ENCODE measurements around the gene HCAR1. TPM values are rescaled to one million over a fixed set of nuclear protein-coding genes. Genes with fewer than 3 reads are reported as not detected.
"Not testable (repeated sequence)": the region's sequence is repeated elsewhere in the genome, so short reads cannot be mapped to it uniquely, and the experiment has no call there.

HCAR1 gene
- total RNA-seq, 2 experiments from 2014 or later = 0.06 to 0.23 TPM

DNA sequence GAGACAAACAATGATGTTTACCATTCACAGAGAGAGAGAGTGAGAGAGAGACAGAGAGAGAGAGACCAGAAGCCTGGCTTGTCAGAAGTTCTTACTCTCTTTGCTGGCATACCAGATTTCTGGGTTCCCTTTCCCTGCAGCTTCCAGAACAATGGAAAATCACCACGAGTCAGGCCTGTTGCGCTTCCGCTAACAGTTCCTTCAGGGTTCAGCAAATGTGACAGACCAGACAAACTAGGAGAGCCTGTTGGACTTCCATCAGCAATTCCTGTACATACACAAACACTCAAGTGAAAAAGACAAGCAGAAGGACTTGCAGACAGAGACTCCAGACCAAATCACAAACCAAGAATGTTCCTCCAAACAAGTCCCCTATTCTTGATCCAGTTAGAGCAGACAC, 21.4 kb downstream of the HCAR1 start:
- not testable (repeated sequence) for ATAC-seq; H3K4me3 Mint-ChIP-seq; H3K36me3 Mint-ChIP-seq; H3K27ac Mint-ChIP-seq; H3K27me3 Mint-ChIP-seq; H3K9me3 Mint-ChIP-seq (ENCODE audit: low read depth); H3K4me1 Mint-ChIP-seq; DNase-seq
- CTCF ChIA-PET = interaction anchor here (0.6 kb wide), 1 partner anchor 364 kb away, joined by 3 read pairs; no protein-coding TSS in a partner anchor

DNA sequence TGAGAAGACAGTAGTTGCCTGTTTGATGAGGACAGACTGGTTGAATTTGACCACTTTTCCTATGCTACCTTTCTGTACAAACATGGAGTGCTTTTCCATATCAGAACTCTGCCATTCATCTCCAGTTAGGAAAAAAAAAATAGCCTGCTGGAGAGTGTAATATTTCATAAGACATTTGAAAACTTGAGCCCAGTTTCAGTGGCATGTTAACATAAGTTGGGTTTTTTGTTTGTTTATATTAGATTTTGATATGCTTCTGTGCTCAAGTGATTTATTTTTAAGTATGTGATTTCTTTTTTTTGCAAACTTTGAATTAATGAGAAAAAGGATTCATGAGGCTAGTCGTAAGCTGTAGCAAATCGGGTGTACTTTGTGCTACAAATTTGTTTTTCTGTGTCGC, 26.8 kb downstream of the HCAR1 start:
- ATAC-seq; H3K9me3 Mint-ChIP-seq (ENCODE audit: low read depth); H3K4me1 Mint-ChIP-seq; H3K27me3 Mint-ChIP-seq; DNase-seq; H3K4me3 Mint-ChIP-seq; H3K27ac Mint-ChIP-seq; H3K36me3 Mint-ChIP-seq; CTCF ChIA-PET: not testable (repeated sequence)

DNA sequence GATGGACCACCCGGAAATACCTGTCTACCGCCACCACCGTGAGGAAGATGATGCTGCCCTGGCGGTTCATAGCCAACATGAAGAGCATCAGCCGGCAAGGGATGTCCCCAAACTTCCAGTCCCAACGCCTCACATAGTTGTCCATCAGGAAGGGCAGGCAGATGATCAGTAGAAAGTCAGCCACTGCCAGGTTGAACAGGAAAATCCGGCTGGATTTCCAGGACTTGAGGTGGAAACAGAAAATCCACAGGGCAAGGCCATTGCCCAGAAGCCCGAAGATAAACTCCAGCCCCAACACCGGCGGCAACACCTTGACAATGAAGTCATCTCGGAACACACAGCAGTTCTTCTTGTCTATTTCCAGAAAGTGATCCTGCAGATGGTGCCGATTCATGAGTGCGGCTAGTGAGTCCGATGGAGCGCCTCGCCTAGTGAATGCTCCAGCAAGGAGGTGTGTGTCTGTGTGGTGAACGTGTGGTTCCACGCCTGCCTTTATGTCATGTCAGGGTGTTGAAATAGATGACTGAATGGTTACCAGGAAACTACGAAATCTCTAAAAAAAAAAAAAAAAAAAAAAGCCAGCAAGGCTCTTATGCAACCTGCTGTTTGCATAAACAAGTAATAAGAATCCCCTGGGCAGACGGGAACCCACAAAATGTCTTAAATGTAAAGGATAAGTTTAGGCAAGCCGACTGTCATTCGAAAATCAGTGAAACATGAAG, 27.6 kb downstream of the HCAR1 start, which contains the start of gene HCAR2:
TSS of gene HCAR2 (minus strand) at position 468 of the 722 bp plus-strand sequence. CDS start at position 394, 74 bp downstream.
- DNase-seq; H3K27ac Mint-ChIP-seq; H3K9me3 Mint-ChIP-seq (ENCODE audit: low read depth); H3K4me3 Mint-ChIP-seq; ATAC-seq; H3K4me1 Mint-ChIP-seq; CTCF ChIA-PET; H3K36me3 Mint-ChIP-seq; H3K27me3 Mint-ChIP-seq: not testable (repeated sequence)

DNA sequence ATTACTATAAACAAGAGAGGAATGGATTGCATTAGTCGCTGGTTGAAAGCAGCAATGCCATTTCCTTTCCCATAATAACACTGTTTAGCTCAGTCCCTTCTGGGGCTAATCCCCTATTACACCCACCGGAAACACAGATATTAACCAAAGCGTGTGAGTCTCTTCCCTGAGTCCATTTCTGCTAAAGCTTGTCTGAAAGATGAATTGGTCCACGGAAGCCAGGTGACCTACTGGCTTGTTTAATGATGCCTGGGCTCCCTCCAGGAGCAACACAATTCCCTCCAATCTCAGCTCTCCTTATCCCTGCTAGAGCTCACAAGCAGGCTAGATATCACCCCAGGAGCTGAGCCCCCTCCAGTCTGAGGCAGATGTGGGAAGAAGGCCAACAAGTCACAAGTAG, 29.2 kb downstream of the HCAR1 start:
- H3K36me3 Mint-ChIP-seq; H3K27ac Mint-ChIP-seq; H3K9me3 Mint-ChIP-seq (ENCODE audit: low read depth); H3K27me3 Mint-ChIP-seq; H3K4me3 Mint-ChIP-seq; DNase-seq; ATAC-seq; CTCF ChIA-PET; H3K4me1 Mint-ChIP-seq: not testable (repeated sequence)

DNA sequence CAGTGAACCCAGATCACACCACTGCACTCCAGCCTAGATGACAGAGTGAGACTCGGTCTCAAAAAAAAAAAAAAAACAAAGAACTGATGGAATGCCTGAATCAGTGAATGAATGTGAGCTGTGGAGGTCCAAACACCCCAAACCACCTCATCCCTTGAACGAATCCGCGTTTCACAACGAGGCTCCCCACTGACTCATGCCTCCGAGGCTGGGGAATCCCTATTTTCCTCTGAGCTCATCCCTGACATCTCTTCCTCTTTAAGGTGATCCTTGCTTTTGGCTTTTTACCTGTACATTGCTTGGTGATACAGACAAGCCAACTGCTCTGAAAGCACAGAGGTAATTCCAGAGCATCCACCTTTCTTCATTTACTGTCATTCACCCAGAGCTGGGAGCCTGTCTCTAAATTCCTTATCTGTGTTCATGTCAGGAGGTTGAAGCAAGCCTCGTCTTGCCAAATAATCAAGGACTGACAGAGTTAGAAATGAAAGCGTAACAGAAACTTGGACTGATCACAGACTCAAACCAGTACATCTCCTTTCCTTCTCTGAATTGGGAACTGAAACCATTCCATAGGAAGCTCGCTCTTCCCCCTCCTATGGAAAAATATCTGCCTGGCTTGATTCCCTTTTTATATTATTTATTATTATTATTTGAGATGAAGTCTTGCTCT, 30.5 kb downstream of the HCAR1 start:
- DNase-seq; H3K36me3 Mint-ChIP-seq; H3K4me3 Mint-ChIP-seq; H3K4me1 Mint-ChIP-seq; H3K27ac Mint-ChIP-seq; CTCF ChIA-PET; H3K9me3 Mint-ChIP-seq (ENCODE audit: low read depth); ATAC-seq; H3K27me3 Mint-ChIP-seq: not testable (repeated sequence)

DNA sequence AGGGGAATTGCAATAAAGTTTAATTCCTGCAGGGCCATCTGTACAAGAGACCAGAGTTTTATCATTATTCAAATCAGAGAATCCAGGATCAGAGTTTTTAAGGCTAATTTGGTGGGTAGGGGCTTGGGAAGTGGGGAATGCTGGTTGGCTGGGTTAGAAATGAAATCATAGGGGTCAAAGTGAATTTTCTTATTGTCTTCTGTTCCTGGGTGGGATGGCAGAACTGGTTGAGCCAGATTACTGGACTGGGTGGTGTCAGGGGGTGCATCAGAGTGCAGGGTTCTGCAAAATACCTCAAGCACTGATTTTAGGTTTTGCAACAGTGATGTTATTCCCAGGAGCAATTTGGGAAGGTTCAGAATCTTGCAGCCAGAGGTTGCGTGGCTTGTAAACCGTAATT, 33.7 kb downstream of the HCAR1 start:
- H3K27me3 Mint-ChIP-seq; DNase-seq; CTCF ChIA-PET; H3K36me3 Mint-ChIP-seq; H3K4me3 Mint-ChIP-seq; H3K4me1 Mint-ChIP-seq; ATAC-seq; H3K9me3 Mint-ChIP-seq (ENCODE audit: low read depth); H3K27ac Mint-ChIP-seq: not testable (repeated sequence)

DNA sequence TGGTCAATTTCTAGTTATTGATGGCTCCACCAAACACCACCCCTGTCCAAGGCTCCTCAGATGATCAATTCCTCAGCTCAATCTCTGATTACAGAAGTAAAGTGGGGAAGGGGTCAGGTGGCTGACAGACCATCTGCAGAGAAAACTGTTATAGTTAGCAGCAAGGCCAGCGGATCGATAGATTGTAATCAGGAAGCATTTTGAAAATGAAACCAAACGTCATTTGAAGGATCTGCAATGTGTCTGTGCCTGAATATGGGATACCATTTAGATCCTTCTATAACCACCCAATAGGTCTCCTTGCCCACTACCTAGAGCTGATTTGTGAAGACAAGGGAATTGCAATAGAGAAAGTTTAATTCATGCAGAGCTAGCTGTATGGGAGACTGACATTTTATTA, 39.1 kb downstream of the HCAR1 start:
- H3K27me3 Mint-ChIP-seq = no peaks in the 10 kb centered on the region
- DNase-seq = no peak
- CTCF ChIA-PET = interaction anchor here (1.6 kb wide), 1 partner anchor 42 kb away, joined by 3 read pairs; no protein-coding TSS in a partner anchor
- no peak overlapping the region for H3K27ac Mint-ChIP-seq
- no peak overlapping the region for H3K4me3 Mint-ChIP-seq
- ATAC-seq = no peak
- no peaks in the 10 kb centered on the region for H3K9me3 Mint-ChIP-seq (ENCODE audit: low read depth)
- no peaks in the 10 kb centered on the region for H3K36me3 Mint-ChIP-seq
- H3K4me1 Mint-ChIP-seq = peaks cover 4% of the 10 kb centered on the region

DNA sequence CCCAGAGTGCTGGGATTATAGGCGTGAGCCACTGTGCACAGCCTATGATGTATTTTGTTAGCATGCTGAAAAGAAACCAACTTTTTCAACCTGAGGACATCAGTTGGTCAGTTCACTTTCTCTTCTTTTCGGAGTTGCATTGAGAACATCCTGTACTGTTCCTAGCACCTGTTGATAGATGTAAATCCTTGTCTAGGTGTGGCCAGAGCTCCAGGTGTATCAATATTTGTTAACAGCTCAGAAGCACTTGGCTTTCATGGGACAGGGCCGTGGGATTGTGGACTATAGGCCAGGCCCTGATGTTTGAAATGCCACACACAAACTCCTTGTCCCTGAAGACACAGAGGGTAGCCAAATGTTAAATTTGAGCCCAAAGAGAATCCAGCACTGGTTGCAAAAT, 42.4 kb downstream of the HCAR1 start:
- no peaks in the 10 kb centered on the region for H3K9me3 Mint-ChIP-seq (ENCODE audit: low read depth)
- H3K27me3 Mint-ChIP-seq = no peaks in the 10 kb centered on the region
- peaks cover 4% of the 10 kb centered on the region for H3K4me1 Mint-ChIP-seq
- DNase-seq = no peak
- CTCF ChIA-PET = interaction anchor here (1.4 kb wide), 1 partner anchor 9 kb away, joined by 3 read pairs; no protein-coding TSS in a partner anchor
- no peak overlapping the region for H3K4me3 Mint-ChIP-seq
- ATAC-seq = no peak
- H3K36me3 Mint-ChIP-seq = no peaks in the 10 kb centered on the region
- no peak overlapping the region for H3K27ac Mint-ChIP-seq

DNA sequence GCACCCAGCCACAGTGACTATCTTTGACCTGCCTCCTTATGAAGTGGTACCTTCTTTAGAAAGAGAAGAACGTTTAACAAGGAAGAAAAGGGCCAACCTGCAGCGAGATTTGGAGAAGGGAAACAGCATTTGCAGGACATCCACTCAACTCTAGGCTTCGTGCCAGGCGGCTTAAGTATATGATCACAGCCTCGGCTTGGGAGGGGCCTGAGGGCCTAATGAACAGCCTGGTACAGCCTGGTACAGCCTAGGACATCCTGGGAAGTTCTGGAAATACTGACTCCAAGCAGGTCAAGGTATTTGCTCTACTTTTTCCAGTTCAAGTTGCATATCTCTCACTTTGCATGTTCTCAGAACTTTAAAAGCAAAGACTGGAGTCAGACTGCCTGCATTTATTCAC, 43.6 kb downstream of the HCAR1 start:
- Mint-ChIP-seq H3K9me3 (ENCODE audit: low read depth) (no peaks in the 10 kb centered on the region), H3K27me3 (no peaks in the 10 kb centered on the region), H3K4me1 (peaks cover 4% of the 10 kb centered on the region), H3K4me3 (no peak overlapping the region), H3K36me3 (no peaks in the 10 kb centered on the region), H3K27ac (no peak overlapping the region)
- CTCF ChIA-PET = no interaction called here
- DNase-seq = no peak
- ATAC-seq = no peak

DNA sequence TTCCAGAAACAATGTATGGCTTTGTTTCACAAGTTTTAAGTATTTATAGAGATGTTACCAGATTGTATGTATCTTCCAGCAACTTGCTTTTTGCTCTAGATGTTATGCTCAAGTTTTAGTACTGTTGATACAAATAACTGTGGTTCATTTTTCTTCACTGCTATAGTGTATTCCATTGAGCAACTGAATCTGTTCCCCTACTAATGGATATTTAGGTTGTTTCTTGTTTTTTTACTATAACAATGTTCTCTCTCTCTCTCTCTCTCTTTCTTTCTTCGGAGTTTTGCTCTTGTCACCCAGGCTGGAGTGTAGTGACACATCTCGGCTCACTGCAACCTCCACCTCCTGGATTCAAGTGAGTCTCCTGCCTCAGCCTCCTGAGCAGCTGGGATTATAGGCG, 44.1 kb downstream of the HCAR1 start:
- Mint-ChIP-seq H3K27me3 (no peaks in the 10 kb centered on the region), H3K4me1 (peaks cover 2% of the 10 kb centered on the region), H3K36me3 (no peaks in the 10 kb centered on the region), H3K9me3 (ENCODE audit: low read depth) (no peaks in the 10 kb centered on the region), H3K4me3 (no peak overlapping the region), H3K27ac (no peak overlapping the region)
- CTCF ChIA-PET = no interaction called here
- no peak for ATAC-seq
- DNase-seq = no peak

DNA sequence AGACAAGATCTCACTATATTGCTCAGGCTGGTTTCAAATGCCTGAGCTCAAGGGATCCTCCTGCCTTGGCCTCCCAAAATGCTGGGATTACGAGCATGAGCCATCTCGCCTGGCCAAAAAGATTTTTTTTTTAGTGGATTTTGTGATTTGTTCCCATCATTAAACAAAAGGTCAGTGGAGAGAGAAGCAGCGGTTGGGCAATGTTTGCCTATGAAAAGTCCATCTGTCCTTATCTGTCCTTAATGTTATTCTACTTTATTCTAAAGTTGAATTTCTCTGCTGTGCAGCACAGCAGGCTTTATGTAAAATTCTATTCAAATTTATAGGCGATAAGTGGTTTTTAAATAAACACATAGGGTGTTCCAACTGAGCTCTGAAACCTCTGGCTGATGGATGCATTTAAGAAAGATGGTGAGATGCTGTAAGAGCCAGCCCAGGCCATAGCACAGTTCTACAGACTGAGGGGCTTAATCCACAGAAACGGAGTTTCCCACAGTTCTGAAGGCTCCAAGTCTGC, 46.3 kb downstream of the HCAR1 start:
- H3K27me3 Mint-ChIP-seq = no peaks in the 10 kb centered on the region
- ATAC-seq (no peak), DNase-seq (no peak)
- no peaks in the 10 kb centered on the region for H3K36me3 Mint-ChIP-seq
- no peaks in the 10 kb centered on the region for H3K9me3 Mint-ChIP-seq (ENCODE audit: low read depth)
- no peak overlapping the region for H3K27ac Mint-ChIP-seq
- no peaks in the 10 kb centered on the region for H3K4me1 Mint-ChIP-seq
- CTCF ChIA-PET = no interaction called here
- H3K4me3 Mint-ChIP-seq = no peak overlapping the region

DNA sequence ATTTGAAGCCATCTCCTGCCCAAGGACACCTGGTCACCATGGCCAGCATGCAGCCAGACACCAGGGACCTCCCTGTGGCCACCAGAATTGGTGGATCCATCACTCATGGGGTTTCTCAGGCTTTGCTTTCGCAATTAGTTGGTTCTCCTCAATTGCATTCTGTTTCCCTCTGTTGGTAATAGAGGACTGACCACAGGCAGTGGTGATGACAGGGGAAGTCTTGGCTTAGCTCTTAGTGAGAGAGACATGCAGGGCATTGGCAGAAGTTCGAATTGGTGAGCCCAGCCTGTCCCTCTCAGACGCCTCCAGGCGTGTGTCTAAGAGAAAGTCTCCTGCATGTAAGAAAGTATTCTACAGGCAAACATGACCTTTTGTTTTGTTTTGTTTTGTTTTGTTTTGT, 48.8 kb downstream of the HCAR1 start:
- peaks cover 3% of the 10 kb centered on the region for H3K27me3 Mint-ChIP-seq
- CTCF ChIA-PET = no interaction called here
- no peaks in the 10 kb centered on the region for H3K36me3 Mint-ChIP-seq
- no peak overlapping the region for H3K4me3 Mint-ChIP-seq
- ATAC-seq = no peak
- no peak overlapping the region for H3K27ac Mint-ChIP-seq
- H3K4me1 Mint-ChIP-seq = no peaks in the 10 kb centered on the region
- H3K9me3 Mint-ChIP-seq (ENCODE audit: low read depth) = no peaks in the 10 kb centered on the region
- no peak for DNase-seq

DNA sequence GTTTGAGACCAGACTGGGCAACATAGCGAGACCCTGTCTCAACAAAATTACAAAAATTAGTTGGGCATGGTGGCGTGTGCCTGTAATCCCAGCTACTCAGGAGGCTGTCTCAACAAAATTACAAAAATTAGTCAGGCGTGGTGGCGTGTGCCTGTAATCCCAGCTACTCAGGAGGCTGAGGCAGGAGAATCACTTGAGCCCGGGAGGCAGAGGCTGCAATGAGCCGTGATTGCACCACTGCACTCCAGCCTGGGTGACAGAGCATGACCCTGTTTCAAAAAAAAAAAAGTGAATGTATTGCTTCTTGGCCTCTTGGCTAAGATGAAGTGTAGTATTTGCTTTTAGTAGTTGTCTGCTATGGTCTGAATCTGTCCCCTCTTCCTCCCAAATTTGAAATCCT, 49.7 kb downstream of the HCAR1 start:
- DNase-seq; CTCF ChIA-PET; H3K27ac Mint-ChIP-seq; H3K27me3 Mint-ChIP-seq; H3K9me3 Mint-ChIP-seq (ENCODE audit: low read depth); ATAC-seq; H3K4me3 Mint-ChIP-seq; H3K36me3 Mint-ChIP-seq; H3K4me1 Mint-ChIP-seq: not testable (repeated sequence)

DNA sequence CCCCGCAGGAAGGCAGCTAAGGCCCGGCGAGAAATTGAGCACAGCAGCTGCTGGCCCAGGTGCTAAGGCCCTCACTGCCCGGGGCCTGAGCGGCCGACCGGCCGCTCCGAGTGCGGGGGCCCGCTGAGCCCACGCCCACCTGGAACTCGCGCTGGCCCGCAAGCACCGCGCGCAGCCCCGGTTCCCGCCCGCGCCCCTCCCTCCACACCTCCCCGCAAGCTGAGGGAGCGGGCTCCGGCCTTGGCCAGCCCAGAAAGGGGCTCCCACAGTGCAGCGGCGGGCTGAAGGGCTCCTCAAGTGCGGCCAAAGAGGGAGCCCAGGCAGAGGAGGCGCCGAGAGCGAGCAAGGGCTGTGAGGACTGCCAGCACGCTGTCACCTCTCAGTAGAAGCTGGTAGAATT, 53.9 kb downstream of the HCAR1 start:
- DNase-seq; H3K4me1 Mint-ChIP-seq; H3K27ac Mint-ChIP-seq; H3K4me3 Mint-ChIP-seq; CTCF ChIA-PET; H3K36me3 Mint-ChIP-seq; H3K27me3 Mint-ChIP-seq; H3K9me3 Mint-ChIP-seq (ENCODE audit: low read depth); ATAC-seq: not testable (repeated sequence)

All from activated CD8-positive, alpha-beta memory T cell treated with anti-CD3 and anti-CD28 coated beads, Interleukin-2, amount 10 ng/mL, durations not matched to agents 7 days and 5 days (primary cell).